Heart left ventricle (tissue), 16 donors: ENCODE results near the gene MTUS2. TPM values are rescaled to one million over a fixed set of nuclear protein-coding genes. Genes with fewer than 3 reads are reported as not detected.

Source experiments
- ATAC-seq, 4 donors: fragments of 200-7000 bp; cut with Tn5 transposase; one replicate each; pipeline ENCODE4 v1.9.1; 2020 to 2022; ENCODE audit warnings: moderate library complexity in 4 of 4, mild to moderate bottlenecking in 3 of 4, moderate number of reproducible peaks in 1 of 4
- DNase-seq, 5 donors: peaks; one replicate each; pipeline ENCODE4 v3.0.0-alpha.2; 2020
- H3K27ac ChIP-seq, 12 donors: fragments of 200-600 bp; sonication (generic) in 4 of 12; one replicate each; pipeline versions ENCODE4 v1.5.0 to v1.8.0; 2016 to 2022; ENCODE audit warnings: mild to moderate bottlenecking in 2 of 12
- H3K27me3 ChIP-seq, 9 donors: fragments of 200-600 bp; sonication (generic) in 2 of 9; one replicate each; pipeline versions ENCODE4 v1.5.1 to v1.8.0; 2016 to 2022; ENCODE audit warnings: mild to moderate bottlenecking in 3 of 9
- H3K36me3 ChIP-seq, 9 donors: fragments of 200-600 bp; sonication (generic) in 2 of 9; one replicate each; pipeline versions ENCODE4 v1.5.0 to v1.8.0; 2018 to 2022; ENCODE audit warnings: mild to moderate bottlenecking in 2 of 9
- H3K4me1 ChIP-seq, 12 donors: fragments of 200-600 bp; sonication (generic) in 4 of 12; one replicate each; pipeline versions ENCODE4 v1.5.0 to v1.8.0; 2016 to 2022; ENCODE audit warnings: mild to moderate bottlenecking in 3 of 12
- H3K4me3 ChIP-seq, 12 donors: fragments of 200-600 bp; sonication (generic) in 4 of 12; one replicate each; pipeline versions ENCODE4 v1.5.0 to v1.8.0; 2017 to 2022; ENCODE audit warnings: mild to moderate bottlenecking in 9 of 12, moderate library complexity in 4 of 12
- H3K9me3 ChIP-seq, 12 donors: fragments of 200-600 bp; sonication (generic) in 4 of 12; one replicate each; pipeline versions ENCODE4 v1.5.0 to v1.8.0; 2016 to 2022; ENCODE audit warnings: mild to moderate bottlenecking in 1 of 12
- POLR2A ChIP-seq, 2 donors: fragments of 450-650 bp; IDR thresholded peaks; one replicate each; pipeline ENCODE4 v1.6.1; 2017; ENCODE audit warnings: antibody characterized with exemption in 2 of 2, mild to moderate bottlenecking in 2 of 2, moderate library complexity in 2 of 2
- WGBS, 4 donors: extraction: QIAGEN DNeasy Blood & Tissue Kit in 2 of 4; methylation state at CpG; one replicate each; pipeline versions ENCODE4 v1.1.5 to v1.1.7; 2013 to 2018; 5-methylcytosine and 5-hydroxymethylcytosine counted together
- intact Hi-C, 10 donors: fragments of 100-400 bp; cut with DNase I; formaldehyde crosslinking; loops; one replicate each; pipeline versions ENCODE4 v1.11.1 to v1.14.2; 2022
- polyA plus RNA-seq, 2 donors: library from polyadenylated mRNA; stranded (reverse); fragments of 200-250 nt; gene quantifications; one replicate each; pipeline ENCODE4 v1.2.3, GENCODE V29; 2013
- total RNA-seq, 9 donors: library from RNA; depleted of rRNA in 2 of 9; stranded (reverse); fragments of >200 nt in 2 of 9; fragmentation: NEBNext Ultra II Directional in 3 of 9; extraction: Animal tissue kit (Norgen Biotek cat#: 25700) in 3 of 9; gene quantifications; one replicate each; pipeline versions ENCODE4 v1.1.0 to v1.2.4, GENCODE V29; 2016 to 2023
- TF ChIP-seq, protein P1 (sequence below), 12 donors: fragments of 200-600 bp; sonication (generic) in 4 of 12; IDR thresholded peaks; one replicate each; pipeline versions ENCODE4 v1.5.0 to v1.8.0; 2018 to 2022; ENCODE audit warnings: antibody characterized with exemption in 12 of 12, mild to moderate bottlenecking in 5 of 12
- donor health status: ischemic (EF 13 %, LVEDD 7.1; RV severe dilation, severe dysfunction).
- donor health status: healthy with polysubstance abuse.
- donor health status: DM: no; HTN: yes; CAD: no.
- donor health status: DM: no; HTN: no; CAD: no.
- donor health status: ischemic (EF 25% LVEDD 6.9; RV normal size, moderate dysfunction).
- donor health status: ischemic (EF 25% LVEDD 5.7; RV mildly dilated, moderate dysfunction).
- donor health status: healthy.
- donor health status: DM: yes; HTN: yes; CAD: no.
- donor health status: ischemic (EF 35%, LVEDD 5.7; RV mildly dilated, moderate dysfunction).
- donor health status: nonischemic (EF 11% LVEDD 7.7; RV severe dilation, severe dysfunction).
- donor health status: DM: yes; HTN: yes; CAD: no.
- donor health status: PGD.
- donor health status: ischemic (EF 29% LVEDD 5.4; RV normal size, mild dysfunction).
- donor health status: nonischemic (EF 23%, LVEDD 6.1; RV moderate dilation, normal function).

The MTUS2 gene
- total and polyA plus RNA-seq, 11 donors: 28.7 to 174 (median 67.9) TPM

GRCh38 chr13:29523199-29523961 lies 703.2 kb downstream of the MTUS2 start:
- Histone ChIP-seq H3K4me3 (peak overlapping the region in 1 of 12 donors; percentile 4), H3K9me3 (no peaks in the 10 kb centered on the region), H3K27me3 (no peaks in the 10 kb centered on the region), H3K4me1 (peaks cover 0 to 5% (median 0%) of the 10 kb centered on the region in 12 donors), H3K36me3 (peaks cover 0 to 56% (median 12%) of the 10 kb centered on the region in 9 donors), H3K27ac (peak overlapping the region in 7 of 12 donors; percentile 6 to 71 (median 30))
- peak in 4 of 5 donors; percentile 36 to 73 (median 52) for DNase-seq
- WGBS, 4 donors: 84 to 91% (median 88%) methylated on average over 19 to 23 of the region's 23 CpGs
- intact Hi-C loops: loop anchor here in 1 of 10 donors (2.0 kb wide), 1 partner anchor 27 kb away; no protein-coding TSS in a partner anchor
- peak; percentile 52 to 87 (median 82) for ATAC-seq
- no peak for TF ChIP-seq POLR2A (IDR thresholded peaks at IDR 0.05)
- TF ChIP-seq, protein P1, sequence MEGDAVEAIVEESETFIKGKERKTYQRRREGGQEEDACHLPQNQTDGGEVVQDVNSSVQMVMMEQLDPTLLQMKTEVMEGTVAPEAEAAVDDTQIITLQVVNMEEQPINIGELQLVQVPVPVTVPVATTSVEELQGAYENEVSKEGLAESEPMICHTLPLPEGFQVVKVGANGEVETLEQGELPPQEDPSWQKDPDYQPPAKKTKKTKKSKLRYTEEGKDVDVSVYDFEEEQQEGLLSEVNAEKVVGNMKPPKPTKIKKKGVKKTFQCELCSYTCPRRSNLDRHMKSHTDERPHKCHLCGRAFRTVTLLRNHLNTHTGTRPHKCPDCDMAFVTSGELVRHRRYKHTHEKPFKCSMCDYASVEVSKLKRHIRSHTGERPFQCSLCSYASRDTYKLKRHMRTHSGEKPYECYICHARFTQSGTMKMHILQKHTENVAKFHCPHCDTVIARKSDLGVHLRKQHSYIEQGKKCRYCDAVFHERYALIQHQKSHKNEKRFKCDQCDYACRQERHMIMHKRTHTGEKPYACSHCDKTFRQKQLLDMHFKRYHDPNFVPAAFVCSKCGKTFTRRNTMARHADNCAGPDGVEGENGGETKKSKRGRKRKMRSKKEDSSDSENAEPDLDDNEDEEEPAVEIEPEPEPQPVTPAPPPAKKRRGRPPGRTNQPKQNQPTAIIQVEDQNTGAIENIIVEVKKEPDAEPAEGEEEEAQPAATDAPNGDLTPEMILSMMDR (IDR thresholded peaks at IDR 0.05): peak in 1 of 12 donors; percentile 2

DNA sequence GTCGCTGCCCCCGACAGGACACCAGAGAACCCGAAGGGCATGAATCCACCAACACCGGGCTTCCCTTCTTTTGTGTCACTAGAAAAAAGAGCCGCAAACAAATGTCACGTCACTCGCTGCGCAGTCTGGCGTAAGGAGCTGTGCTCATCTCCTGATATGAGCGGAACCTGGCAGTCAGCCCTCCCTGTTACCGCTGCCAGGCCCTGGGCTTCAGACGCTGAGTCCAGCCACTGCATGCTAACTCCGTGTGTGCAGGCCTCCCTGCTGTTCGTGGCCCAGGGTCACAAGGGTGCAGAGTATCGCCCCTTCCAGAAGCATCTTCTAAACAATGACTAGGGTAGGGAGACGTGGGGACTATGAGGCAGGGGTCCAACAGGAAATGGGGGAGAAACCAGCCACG lies 704.0 kb downstream of the MTUS2 start:
- intact Hi-C loops: no loop called here
- Histone ChIP-seq H3K27me3 (no peaks in the 10 kb centered on the region), H3K27ac (peak overlapping the region in 5 of 12 donors; percentile 7 to 70 (median 30)), H3K36me3 (peaks cover 0 to 52% (median 14%) of the 10 kb centered on the region in 9 donors), H3K9me3 (no peaks in the 10 kb centered on the region), H3K4me1 (peaks cover 0 to 5% (median 0%) of the 10 kb centered on the region in 12 donors), H3K4me3 (peak overlapping the region in 1 of 12 donors; percentile 4)
- TF ChIP-seq, protein P1 (IDR thresholded peaks at IDR 0.05): no peak
- no peak for TF ChIP-seq POLR2A (IDR thresholded peaks at IDR 0.05)
- ATAC-seq (peak in 3 of 4 donors; percentile 31 to 78 (median 65)), DNase-seq (peak; percentile 46 to 83 (median 64))
- 63 to 79% (median 74%) methylated on average over 16 to 17 of the region's 17 CpGs for WGBS, 4 donors

GRCh38 chr13:29524641-29525040 lies 704.5 kb downstream of the MTUS2 start:
- DNase-seq: no peak
- H3K27ac ChIP-seq: no peak overlapping the region
- peaks cover 0 to 5% (median 0%) of the 10 kb centered on the region in 12 donors for H3K4me1 ChIP-seq
- no peak for ATAC-seq
- H3K27me3 ChIP-seq: no peaks in the 10 kb centered on the region
- H3K4me3 ChIP-seq: no peak overlapping the region
- no peaks in the 10 kb centered on the region for H3K9me3 ChIP-seq
- no peak for TF ChIP-seq POLR2A (IDR thresholded peaks at IDR 0.05)
- TF ChIP-seq, protein P1 (IDR thresholded peaks at IDR 0.05): no peak
- H3K36me3 ChIP-seq: peaks cover 0 to 55% (median 19%) of the 10 kb centered on the region in 9 donors
- intact Hi-C loops: no loop called here
- 85 to 89% (median 88%) methylated on average over 5 to 9 of the region's 9 CpGs for WGBS, 4 donors

DNA sequence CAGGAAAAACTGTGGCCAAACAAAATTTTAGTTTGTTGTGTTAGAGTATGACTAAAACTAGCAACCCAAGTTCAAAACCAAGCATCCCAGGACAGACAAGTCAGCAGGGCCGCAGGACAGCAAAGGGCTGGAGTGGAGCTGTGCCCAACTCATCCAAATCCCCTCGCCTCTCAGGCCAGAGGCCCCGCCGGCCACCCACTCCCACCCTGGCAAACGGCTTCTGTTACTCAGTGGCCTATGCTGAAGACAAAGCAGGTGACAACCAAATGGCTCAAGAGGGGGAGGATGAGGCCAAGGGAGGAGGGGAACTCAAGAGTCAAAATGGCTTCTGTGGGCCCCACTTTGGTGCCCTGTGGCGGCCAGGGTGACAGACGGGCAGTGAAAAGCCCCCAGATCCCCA lies 705.6 kb downstream of the MTUS2 start:
- DNase-seq (no peak), ATAC-seq (no peak)
- intact Hi-C loops: no loop called here
- Histone ChIP-seq H3K27me3 (no peaks in the 10 kb centered on the region), H3K36me3 (peaks cover 0 to 59% (median 25%) of the 10 kb centered on the region in 9 donors), H3K9me3 (no peaks in the 10 kb centered on the region), H3K27ac (no peak overlapping the region), H3K4me1 (peaks cover 0 to 6% (median 0%) of the 10 kb centered on the region in 12 donors), H3K4me3 (no peak overlapping the region)
- TF ChIP-seq, protein P1 (IDR thresholded peaks at IDR 0.05): no peak
- TF ChIP-seq POLR2A (IDR thresholded peaks at IDR 0.05): no peak
- 97 to 99% (median 99%) methylated on average over 5 to 7 of the region's 7 CpGs for WGBS, 4 donors
